Stimulated activated naive B cell treated with anti-CD40 and anti-IgM and Interleukin-4, amounts not matched to agents 10 μg/mL and 1 μg/mL and 100 μg/mL, for 72 hours (primary cell): Measurements from ENCODE around the gene RWDD2A.
A peak's percentile ranks its signal among the peaks of the same experiment; 100 is the strongest.

Source experiments
- ATAC-seq, 2 donors: fragments of 150-1000 bp; cut with Tn5 transposase; replicated peaks; 2 replicates each; pipeline ENCODE4 v1.10.0; 2021; ENCODE audit warnings: moderate library complexity in 1 of 2
- DNase-seq: peaks from one replicate; pipeline ENCODE4 v3.0.0; 2021
- H3K27ac Mint-ChIP-seq: one replicate; pipeline ENCODE4 v1.8.0; 2022; ENCODE audit warnings: mild to moderate bottlenecking, mixed read lengths
- H3K27me3 Mint-ChIP-seq, 2 donors: one replicate each; pipeline ENCODE4 v1.8.0; 2022; ENCODE audit warnings: mixed read lengths in 2 of 2
- H3K36me3 Mint-ChIP-seq, 2 donors: one replicate each; pipeline ENCODE4 v1.8.0; 2022; ENCODE audit warnings: mixed read lengths in 2 of 2, mild to moderate bottlenecking in 1 of 2
- H3K4me1 Mint-ChIP-seq, 2 donors: one replicate each; pipeline ENCODE4 v1.8.0; 2022; ENCODE audit warnings: mixed read lengths in 2 of 2, mild to moderate bottlenecking in 1 of 2
- H3K4me3 Mint-ChIP-seq, 2 donors: one replicate each; pipeline ENCODE4 v1.8.0; 2022; ENCODE audit warnings: mild to moderate bottlenecking in 2 of 2, mixed read lengths in 2 of 2, moderate library complexity in 1 of 2
- H3K9me3 Mint-ChIP-seq, 2 donors: one replicate each; pipeline ENCODE4 v1.8.0; 2022; ENCODE audit warnings: mixed read lengths in 2 of 2, mild to moderate bottlenecking in 1 of 2

The RWDD2A gene

DNA sequence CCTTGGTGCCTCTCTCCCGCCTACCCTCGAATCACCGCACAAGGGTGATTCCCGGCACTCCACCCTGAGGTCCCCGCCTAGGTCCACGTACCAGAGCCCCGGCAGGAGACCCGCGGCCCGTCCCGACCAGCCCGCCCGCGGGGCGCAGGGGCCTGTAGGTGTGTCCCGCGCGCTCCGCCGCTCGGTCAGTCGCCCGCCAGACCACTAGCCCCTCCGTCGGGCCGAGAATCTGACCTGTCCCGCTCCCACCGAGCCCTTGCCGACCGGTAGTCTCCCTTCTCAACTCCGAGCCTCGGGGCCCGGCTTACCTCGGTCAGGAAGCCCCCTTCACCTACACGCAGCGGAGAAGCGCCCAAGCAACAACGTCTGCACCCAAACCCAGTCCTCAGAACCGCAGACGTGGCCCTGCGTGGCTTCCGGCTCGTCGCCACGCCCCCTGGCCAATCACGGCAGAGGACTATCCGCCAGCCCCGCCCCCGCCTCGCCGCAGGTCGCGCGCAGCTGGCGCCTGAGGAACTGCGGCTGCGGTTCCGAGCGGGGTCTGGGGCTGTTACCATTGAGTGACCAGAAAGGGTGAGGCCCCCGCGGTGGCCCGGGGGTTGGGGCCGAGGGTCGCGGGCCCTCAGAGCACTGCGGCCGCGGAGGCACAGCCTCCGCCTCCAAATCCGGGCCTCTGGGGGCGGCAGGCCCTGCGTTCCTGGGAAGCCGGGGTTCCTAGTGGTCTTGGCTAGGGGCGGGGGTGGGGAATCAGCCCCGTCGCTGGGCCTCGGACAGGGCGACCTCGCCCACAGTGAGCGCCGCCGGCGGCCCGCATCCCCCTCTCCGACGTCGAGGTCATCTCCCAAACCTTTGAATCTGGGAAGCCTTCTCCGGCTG, at the start of gene RWDD2A, which contains the start of gene PGM3:
Gene RWDD2A, plus strand, starts transcription at position 487 of the 876 bp plus-strand sequence. CDS start 1,095 bp downstream, outside the sequence.
Gene PGM3, minus strand, starts transcription at position 395 of the 876 bp plus-strand sequence. CDS start 2,253 bp downstream, outside the sequence.
- Mint-ChIP-seq H3K4me3 (peak within 1 kb of the TSS; percentile 92 to 96), H3K27me3 (no peaks in the 10 kb centered on the region), H3K4me1 (peaks cover 13 to 26% of the 10 kb centered on the region in 2 donors), H3K27ac (peak within 1 kb of the TSS; percentile 96), H3K36me3 (peaks cover 2 to 11% of the 10 kb centered on the region in 2 donors), H3K9me3 (no peaks in the 10 kb centered on the region)
- peak; percentile 97 to 98 for ATAC-seq
- DNase-seq = peak; percentile 84

DNA sequence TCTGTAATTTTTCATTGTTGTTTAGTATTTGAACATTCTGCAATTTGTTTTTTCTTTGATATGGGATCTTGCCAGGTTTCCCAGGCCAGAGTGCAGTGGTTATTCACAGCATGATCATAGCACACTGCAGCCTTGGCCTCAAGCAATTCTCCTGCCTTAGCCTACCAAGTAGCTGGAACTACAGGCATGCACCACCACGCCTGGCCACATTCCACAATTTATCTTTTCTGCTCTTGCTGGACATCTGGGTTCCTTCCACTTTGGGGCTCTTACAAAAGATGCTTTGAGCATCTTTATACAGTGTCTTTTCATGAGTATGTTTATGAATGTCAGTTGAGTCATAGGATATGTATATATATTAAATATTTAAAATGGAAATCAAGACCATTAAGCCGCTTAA, 42.0 kb upstream of the RWDD2A start:
- Mint-ChIP-seq H3K27ac (no peak overlapping the region), H3K36me3 (peaks cover 4 to 19% of the 10 kb centered on the region in 2 donors), H3K4me3 (no peak overlapping the region), H3K9me3 (no peaks in the 10 kb centered on the region), H3K4me1 (no peaks in the 10 kb centered on the region), H3K27me3 (no peaks in the 10 kb centered on the region)
- ATAC-seq = no peak
- DNase-seq = no peak

DNA sequence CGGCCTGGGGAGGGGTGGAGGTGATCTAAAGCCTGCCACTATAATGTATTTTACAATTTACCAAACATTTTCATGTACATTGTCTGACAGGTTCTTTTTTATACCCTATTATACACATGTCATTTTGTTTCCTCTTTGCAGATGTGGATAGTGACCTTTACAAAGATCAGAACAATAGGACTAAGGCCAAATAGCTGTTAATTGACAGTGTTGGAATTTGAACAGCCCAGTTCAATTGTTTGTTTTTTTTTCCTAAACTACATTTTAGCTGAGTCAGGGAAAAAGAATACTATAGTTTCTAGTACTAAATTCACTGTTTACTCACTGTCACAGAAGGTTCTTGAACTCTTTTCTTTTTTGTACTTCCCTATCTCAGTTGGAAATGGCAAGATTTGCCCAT, 40.2 kb upstream of the RWDD2A start:
- Mint-ChIP-seq H3K27me3 (no peaks in the 10 kb centered on the region), H3K36me3 (peaks cover 7 to 24% of the 10 kb centered on the region in 2 donors), H3K4me1 (no peaks in the 10 kb centered on the region), H3K9me3 (no peaks in the 10 kb centered on the region), H3K27ac (no peak overlapping the region), H3K4me3 (no peak overlapping the region)
- DNase-seq (no peak), ATAC-seq (no peak)

DNA sequence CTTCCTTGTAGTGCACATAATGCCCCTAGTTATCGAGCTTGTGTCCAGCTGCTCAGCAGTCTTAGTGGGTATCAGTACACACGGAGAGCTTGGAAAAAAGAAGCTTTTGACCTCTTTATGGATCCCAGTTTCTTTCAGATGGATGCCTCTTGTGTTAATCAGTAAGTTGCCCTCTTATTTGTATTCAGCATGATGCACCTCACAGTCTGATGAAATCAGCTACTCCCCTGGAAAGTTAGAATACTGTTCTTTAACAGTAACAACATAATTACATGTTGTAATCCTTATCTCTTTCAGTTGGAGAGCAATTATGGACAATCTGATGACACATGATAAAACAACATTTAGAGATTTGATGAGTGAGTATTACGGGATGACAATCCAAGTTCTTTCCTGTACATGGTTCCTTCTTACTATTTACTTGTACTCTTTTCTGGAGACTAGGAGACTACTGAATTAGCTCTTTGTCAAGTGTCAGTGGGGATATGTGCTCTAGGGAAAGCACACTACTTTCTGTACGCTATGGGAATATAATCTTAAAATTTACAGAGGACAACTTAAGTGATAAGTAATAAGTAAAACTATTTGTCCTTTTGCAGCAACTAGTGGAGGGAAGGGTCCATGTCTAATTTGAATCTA, 39.2 kb upstream of the RWDD2A start:
- Mint-ChIP-seq H3K9me3 (no peaks in the 10 kb centered on the region), H3K36me3 (peaks cover 7 to 24% of the 10 kb centered on the region in 2 donors), H3K4me3 (no peak overlapping the region), H3K27me3 (no peaks in the 10 kb centered on the region), H3K27ac (no peak overlapping the region), H3K4me1 (no peaks in the 10 kb centered on the region)
- ATAC-seq (no peak), DNase-seq (no peak)

DNA sequence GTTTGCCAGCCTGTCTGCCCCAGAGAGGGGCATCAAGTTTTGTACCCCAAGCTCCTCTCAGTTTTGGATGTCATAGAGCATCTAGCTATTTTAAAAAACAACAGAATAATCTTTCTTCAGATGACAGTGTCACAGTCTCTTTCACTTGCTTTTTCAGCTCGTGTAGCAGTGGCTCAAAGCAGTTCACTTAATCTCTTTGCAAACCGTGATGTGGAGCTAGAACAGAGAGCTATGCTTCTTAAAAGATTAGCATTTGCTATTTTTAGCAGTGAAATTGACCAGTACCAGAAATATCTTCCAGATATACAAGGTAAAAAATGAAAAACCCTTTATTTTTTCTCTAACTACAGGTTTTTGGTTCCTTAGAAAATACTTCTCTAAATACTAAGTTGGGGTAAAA, 37.4 kb upstream of the RWDD2A start:
- ATAC-seq = no peak
- H3K27ac Mint-ChIP-seq = no peak overlapping the region

DNA sequence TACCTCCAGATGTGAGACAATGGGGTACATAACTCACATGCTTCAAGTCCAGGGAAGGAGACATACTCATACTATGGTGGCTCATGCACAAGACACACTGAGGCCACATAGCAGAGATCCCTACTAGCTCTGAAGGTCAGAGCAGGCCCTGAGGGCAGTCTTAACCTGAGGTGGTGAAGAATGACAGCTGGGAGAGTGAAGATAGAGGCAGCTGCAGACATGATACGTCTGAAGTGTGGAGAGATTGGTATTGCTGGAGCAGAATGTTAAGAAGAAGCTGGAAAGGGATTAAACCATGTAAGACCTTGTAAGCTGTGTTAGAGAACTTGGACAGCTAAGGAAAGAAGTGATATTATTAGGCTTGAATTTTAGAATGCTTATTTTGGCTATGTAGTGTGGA, 33.0 kb upstream of the RWDD2A start:
- H3K27ac Mint-ChIP-seq = no peak overlapping the region
- no peaks in the 10 kb centered on the region for H3K27me3 Mint-ChIP-seq
- peaks cover 12 to 31% of the 10 kb centered on the region in 2 donors for H3K36me3 Mint-ChIP-seq
- no peak for DNase-seq
- no peak for ATAC-seq
- no peaks in the 10 kb centered on the region for H3K9me3 Mint-ChIP-seq
- H3K4me3 Mint-ChIP-seq = no peak overlapping the region
- H3K4me1 Mint-ChIP-seq = no peaks in the 10 kb centered on the region

More for the DNA sequence above, 37.4 kb upstream of the RWDD2A start:
- peaks cover 7 to 28% of the 10 kb centered on the region in 2 donors for H3K36me3 Mint-ChIP-seq
- H3K4me1 Mint-ChIP-seq = no peaks in the 10 kb centered on the region
- H3K27me3 Mint-ChIP-seq = no peaks in the 10 kb centered on the region
- no peak for DNase-seq
- no peak overlapping the region for H3K4me3 Mint-ChIP-seq
- no peaks in the 10 kb centered on the region for H3K9me3 Mint-ChIP-seq

DNA sequence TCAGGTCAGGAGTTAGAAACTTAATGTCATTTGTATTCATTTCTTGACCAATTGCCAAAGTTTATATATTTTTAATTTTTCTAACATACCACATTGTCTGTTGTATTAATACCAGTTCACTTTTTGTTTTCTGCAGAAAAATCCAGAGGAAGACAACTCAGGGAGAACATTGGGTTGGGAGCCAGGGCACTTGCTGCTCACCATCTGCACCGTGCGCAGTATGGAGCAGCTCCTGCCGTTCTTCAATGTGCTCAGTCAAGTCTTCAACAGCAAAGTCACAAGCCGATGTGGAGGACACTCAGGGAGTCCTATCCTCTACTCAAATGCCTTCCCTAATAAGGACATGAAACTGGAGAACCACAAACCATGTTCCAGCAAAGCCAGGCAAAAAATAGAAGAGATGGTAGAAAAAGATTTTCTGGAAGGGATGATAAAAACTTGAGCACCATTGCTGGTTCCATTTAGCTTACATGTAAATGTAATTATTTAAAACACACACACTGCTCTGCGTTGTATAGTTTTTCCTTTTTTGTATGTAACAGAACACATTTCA, 25.4 kb upstream of the RWDD2A start:
- Mint-ChIP-seq H3K4me1 (no peaks in the 10 kb centered on the region), H3K4me3 (no peak overlapping the region), H3K36me3 (peaks cover 11 to 34% of the 10 kb centered on the region in 2 donors), H3K9me3 (no peaks in the 10 kb centered on the region), H3K27me3 (no peaks in the 10 kb centered on the region), H3K27ac (no peak overlapping the region)
- DNase-seq (no peak), ATAC-seq (no peak)

DNA sequence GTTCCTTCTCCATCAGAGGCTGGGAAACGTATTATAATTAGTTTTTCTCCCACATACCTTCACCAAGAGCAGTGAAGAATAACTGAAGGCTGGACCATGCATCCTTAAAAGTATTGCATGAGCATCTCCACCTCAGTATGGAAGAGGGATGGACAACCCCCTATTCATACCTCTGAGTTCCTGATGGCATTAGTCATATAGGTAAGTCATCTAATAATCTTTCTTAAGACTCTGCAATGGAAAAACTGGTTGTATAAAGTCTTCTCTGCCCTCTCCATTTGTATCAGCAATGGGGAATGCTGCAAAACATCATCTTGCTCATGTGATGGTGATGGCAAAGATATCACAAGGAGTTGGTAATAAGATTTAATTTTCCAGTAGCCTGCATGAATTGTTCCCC, 24.6 kb upstream of the RWDD2A start:
- Mint-ChIP-seq H3K27ac (no peak overlapping the region), H3K4me3 (no peak overlapping the region), H3K4me1 (no peaks in the 10 kb centered on the region), H3K9me3 (no peaks in the 10 kb centered on the region), H3K27me3 (no peaks in the 10 kb centered on the region), H3K36me3 (peaks cover 12 to 37% of the 10 kb centered on the region in 2 donors)
- no peak for ATAC-seq
- no peak for DNase-seq

DNA sequence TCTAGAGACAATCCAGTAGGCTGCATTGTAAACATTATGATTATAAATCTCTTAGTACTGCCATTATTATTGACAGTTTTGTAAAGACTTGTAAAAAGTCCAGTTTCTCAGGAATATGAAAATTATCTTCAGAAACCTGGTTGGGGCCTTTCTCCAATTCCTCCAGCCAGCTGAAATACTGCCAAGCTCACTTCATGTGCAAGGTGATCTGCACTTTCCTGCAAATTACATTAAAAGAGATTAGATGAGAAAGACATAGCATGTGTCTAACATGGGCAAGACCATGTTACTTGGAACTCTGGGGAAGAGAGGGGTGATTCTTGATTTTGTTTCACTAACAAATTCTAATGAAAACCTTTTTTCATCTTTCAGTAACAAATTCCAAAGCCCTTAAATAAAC, 24.1 kb upstream of the RWDD2A start:
- no peak overlapping the region for H3K4me3 Mint-ChIP-seq
- ATAC-seq (no peak), DNase-seq (no peak)
- no peaks in the 10 kb centered on the region for H3K27me3 Mint-ChIP-seq
- H3K9me3 Mint-ChIP-seq = no peaks in the 10 kb centered on the region
- H3K4me1 Mint-ChIP-seq = no peaks in the 10 kb centered on the region
- peaks cover 14 to 39% of the 10 kb centered on the region in 2 donors for H3K36me3 Mint-ChIP-seq
- no peak overlapping the region for H3K27ac Mint-ChIP-seq

DNA sequence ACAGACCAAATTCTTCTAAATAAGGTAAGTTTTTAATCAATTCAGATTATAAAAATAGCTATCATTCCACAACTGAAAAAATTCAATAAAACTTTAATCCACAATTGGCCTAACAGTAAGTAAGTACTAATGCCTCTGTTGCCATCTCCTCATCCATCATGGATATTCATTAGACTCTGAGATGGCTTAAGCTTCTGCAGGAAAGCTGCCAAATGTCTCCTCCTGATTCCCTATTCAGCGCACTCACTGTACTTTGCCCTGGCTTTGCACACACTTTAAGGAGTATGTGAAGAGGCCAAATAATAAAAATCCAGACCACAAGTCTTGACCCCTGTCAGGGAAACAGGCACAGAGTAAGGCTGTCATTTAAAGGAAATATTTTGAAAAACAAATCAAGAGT, 23.6 kb upstream of the RWDD2A start:
- Mint-ChIP-seq H3K4me1 (no peaks in the 10 kb centered on the region), H3K27me3 (no peaks in the 10 kb centered on the region), H3K4me3 (no peak overlapping the region), H3K9me3 (no peaks in the 10 kb centered on the region), H3K27ac (peak overlapping the region; percentile 26), H3K36me3 (peaks cover 12 to 37% of the 10 kb centered on the region in 2 donors)
- no peak for ATAC-seq
- no peak for DNase-seq

DNA sequence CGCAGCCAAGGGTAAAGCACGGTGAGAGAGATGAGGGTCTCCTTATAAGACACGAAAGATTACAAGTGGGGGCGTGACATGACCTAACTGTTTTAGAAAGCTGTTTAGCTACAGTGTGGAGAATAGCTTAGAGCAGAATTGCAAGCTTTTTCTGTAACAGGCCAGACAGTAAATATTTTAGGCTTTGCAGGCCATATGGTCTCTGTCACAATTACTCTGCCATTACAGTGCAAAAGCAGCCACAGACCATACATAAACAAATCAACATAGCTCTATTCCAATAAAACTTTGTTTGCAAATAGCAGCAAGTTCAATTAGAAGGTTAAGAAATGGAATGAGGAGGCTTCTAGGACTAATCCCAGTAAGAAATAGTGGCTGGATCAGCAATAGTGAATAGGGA, 16.9 kb upstream of the RWDD2A start:
- no peak overlapping the region for H3K4me3 Mint-ChIP-seq
- DNase-seq (no peak), ATAC-seq (no peak)
- H3K4me1 Mint-ChIP-seq = no peaks in the 10 kb centered on the region
- peaks cover 24 to 40% of the 10 kb centered on the region in 2 donors for H3K36me3 Mint-ChIP-seq
- no peaks in the 10 kb centered on the region for H3K27me3 Mint-ChIP-seq
- no peak overlapping the region for H3K27ac Mint-ChIP-seq
- H3K9me3 Mint-ChIP-seq = no peaks in the 10 kb centered on the region

DNA sequence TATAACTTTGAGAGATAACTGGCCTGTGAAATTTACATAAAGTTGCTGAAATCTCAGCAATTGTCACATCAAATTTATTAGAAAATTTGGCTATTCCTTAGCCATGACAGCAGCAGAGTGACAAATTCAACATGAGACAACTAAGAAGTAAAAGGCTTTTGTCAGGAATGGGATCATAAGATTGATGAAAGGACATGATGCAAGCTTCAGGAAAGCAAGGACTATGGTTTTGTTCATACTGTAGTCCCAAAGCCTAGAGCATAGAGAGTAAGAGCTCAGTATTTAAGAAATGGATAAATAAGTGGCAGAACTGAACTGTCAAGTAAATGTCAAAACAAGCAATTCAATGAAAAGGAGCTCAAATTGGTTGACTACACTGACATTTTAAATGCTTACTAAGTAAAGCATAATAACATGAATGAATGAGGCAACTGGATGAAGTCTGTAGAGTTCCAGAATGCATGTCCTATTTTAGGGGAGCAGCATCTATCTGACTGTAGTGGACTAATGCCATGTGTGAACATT, 12.7 kb upstream of the RWDD2A start:
- Mint-ChIP-seq H3K27me3 (no peaks in the 10 kb centered on the region), H3K36me3 (peaks cover 40 to 59% of the 10 kb centered on the region in 2 donors), H3K9me3 (no peaks in the 10 kb centered on the region), H3K4me3 (no peak overlapping the region), H3K27ac (no peak overlapping the region), H3K4me1 (no peaks in the 10 kb centered on the region)
- ATAC-seq (no peak), DNase-seq (no peak)

DNA sequence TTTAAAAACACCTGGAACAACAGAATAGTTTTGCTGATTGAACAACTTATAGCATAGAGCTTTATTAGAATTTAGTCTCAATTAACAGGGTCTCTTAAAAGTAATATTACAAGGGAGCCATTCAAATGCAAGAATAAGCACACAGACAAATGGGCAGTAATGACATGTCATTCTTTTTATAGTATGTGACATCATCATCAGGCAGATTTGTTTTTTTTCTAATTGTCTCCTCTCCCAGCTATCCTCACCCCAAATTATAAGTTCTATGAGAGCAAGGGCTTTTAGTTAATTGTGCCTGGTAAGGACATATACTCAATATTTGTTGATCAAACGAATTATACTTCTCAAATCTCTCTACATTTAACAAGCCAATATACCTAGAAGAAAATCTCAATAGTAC, 11.0 kb upstream of the RWDD2A start:
- ATAC-seq = no peak
- Mint-ChIP-seq H3K4me3 (no peak overlapping the region), H3K36me3 (peaks cover 36 to 56% of the 10 kb centered on the region in 2 donors), H3K9me3 (no peaks in the 10 kb centered on the region), H3K4me1 (no peaks in the 10 kb centered on the region), H3K27me3 (no peaks in the 10 kb centered on the region), H3K27ac (peak overlapping the region; percentile 22)
- DNase-seq = no peak

DNA sequence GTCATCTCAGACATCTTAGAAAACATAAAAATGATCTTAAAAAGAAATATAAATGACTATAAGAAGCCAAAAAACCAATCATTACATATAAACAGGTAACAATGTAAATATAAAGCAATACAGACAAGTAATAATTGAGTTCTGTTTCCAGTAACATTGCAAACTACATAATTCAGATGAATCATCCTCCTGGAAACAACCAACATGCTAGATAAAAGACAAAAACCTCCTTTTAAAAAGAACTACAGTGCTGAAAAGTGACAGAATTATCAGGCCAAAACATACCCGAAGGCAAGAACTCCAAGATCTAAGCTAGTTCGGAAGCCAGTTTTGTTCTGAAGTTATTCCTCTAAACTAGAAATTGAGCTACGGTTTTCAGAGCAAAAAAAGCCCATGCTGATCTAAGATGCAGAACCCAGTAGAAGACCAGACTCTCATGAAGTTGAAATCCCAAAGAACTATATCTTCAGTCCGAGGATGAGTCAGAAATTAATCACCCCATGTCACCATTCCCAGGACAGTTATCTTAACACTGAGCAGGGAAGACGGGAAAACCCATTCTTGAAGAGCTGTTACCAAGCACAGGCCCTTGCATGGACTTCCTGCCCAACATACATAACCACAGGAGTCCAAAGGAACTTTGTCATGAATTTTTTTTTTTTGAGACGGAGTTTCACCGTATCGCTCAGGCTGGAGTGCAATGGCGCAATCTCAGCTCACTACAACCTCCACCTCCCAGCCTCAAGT, 9.9 kb upstream of the RWDD2A start:
- Mint-ChIP-seq H3K4me1 (no peaks in the 10 kb centered on the region), H3K27ac (no peak overlapping the region), H3K9me3 (no peaks in the 10 kb centered on the region), H3K4me3 (no peak overlapping the region), H3K27me3 (no peaks in the 10 kb centered on the region), H3K36me3 (peaks cover 33 to 51% of the 10 kb centered on the region in 2 donors)
- no peak for ATAC-seq
- DNase-seq = no peak
